ENCODE measurements around the gene SCN1B.

SCN1B gene

GRCh38 chr19:35052599-35053190 is 22.4 kb downstream of the SCN1B start:
- TF ChIP-seq CTCF (IDR thresholded peaks at IDR 0.05; ENCODE audit: unreplicated experiment in 3 of 3): no peak
- Mint-ChIP-seq H3K4me3 (no peak overlapping the region), H3K36me3 (ENCODE audit: low read depth) (no peaks in the 10 kb centered on the region), H3K27me3 (ENCODE audit: low read depth) (peaks cover 23% of the 10 kb centered on the region), H3K9me3 (no peaks in the 10 kb centered on the region), H3K4me1 (no peaks in the 10 kb centered on the region), H3K27ac (no peak overlapping the region)

- no peak overlapping the region for H3K27ac Mint-ChIP-seq
- TF ChIP-seq CTCF (IDR thresholded peaks at IDR 0.05; ENCODE audit: unreplicated experiment in 3 of 3): no peak
- no peaks in the 10 kb centered on the region for H3K36me3 Mint-ChIP-seq (ENCODE audit: low read depth)
- no peak overlapping the region for H3K4me3 Mint-ChIP-seq
- H3K4me1 Mint-ChIP-seq: no peaks in the 10 kb centered on the region
- H3K9me3 Mint-ChIP-seq: no peaks in the 10 kb centered on the region
- peaks cover 20% of the 10 kb centered on the region for H3K27me3 Mint-ChIP-seq (ENCODE audit: low read depth)
These were observed 23.5 kb downstream of the SCN1B start for GRCh38 chr19:35053667-35054293.

GRCh38 chr19:35054626-35055025 is 24.4 kb downstream of the SCN1B start:
- H3K4me3 Mint-ChIP-seq: no peak overlapping the region
- no peak for TF ChIP-seq CTCF (IDR thresholded peaks at IDR 0.05; ENCODE audit: unreplicated experiment in 3 of 3)
- H3K27me3 Mint-ChIP-seq (ENCODE audit: low read depth): peaks cover 20% of the 10 kb centered on the region
- no peaks in the 10 kb centered on the region for H3K9me3 Mint-ChIP-seq
- no peaks in the 10 kb centered on the region for H3K36me3 Mint-ChIP-seq (ENCODE audit: low read depth)
- no peaks in the 10 kb centered on the region for H3K4me1 Mint-ChIP-seq
- no peak overlapping the region for H3K27ac Mint-ChIP-seq

- H3K27me3 Mint-ChIP-seq (ENCODE audit: low read depth): peaks cover 20% of the 10 kb centered on the region
- H3K4me3 Mint-ChIP-seq: no peak overlapping the region
- no peaks in the 10 kb centered on the region for H3K4me1 Mint-ChIP-seq
- no peaks in the 10 kb centered on the region for H3K9me3 Mint-ChIP-seq
- H3K27ac Mint-ChIP-seq: no peak overlapping the region
- no peaks in the 10 kb centered on the region for H3K36me3 Mint-ChIP-seq (ENCODE audit: low read depth)
- peak; percentile 19 to 25 (median 20) for TF ChIP-seq CTCF (IDR thresholded peaks at IDR 0.05; ENCODE audit: unreplicated experiment in 3 of 3)
These were observed 25.5 kb downstream of the SCN1B start for GRCh38 chr19:35055715-35056179.

GRCh38 chr19:35056513-35057063 is 26.3 kb downstream of the SCN1B start:
- Mint-ChIP-seq H3K4me1 (no peaks in the 10 kb centered on the region), H3K9me3 (no peaks in the 10 kb centered on the region)
- no peak for TF ChIP-seq CTCF (IDR thresholded peaks at IDR 0.05; ENCODE audit: unreplicated experiment in 3 of 3)

More at GRCh38 chr19:35056513-35057063, 26.3 kb downstream of the SCN1B start:
- H3K27me3 Mint-ChIP-seq (ENCODE audit: low read depth): peaks cover 20% of the 10 kb centered on the region
- H3K36me3 Mint-ChIP-seq (ENCODE audit: low read depth): no peaks in the 10 kb centered on the region
- H3K4me3 Mint-ChIP-seq: no peak overlapping the region
- H3K27ac Mint-ChIP-seq: no peak overlapping the region

Data from nephron (organoid).